Measurements from ENCODE around the gene ZNF554. TPM values are rescaled to one million over a fixed set of nuclear protein-coding genes. Genes with fewer than 3 reads are reported as not detected.

ZNF554 gene
- total RNA-seq, 1 donor from 2014 or later, result 11.0 TPM

- Histone ChIP-seq H3K4me2 (no peak overlapping the region), H3K9ac (no peak overlapping the region), H3K4me3 (no peak overlapping the region), H2AFZ (replicated peaks) (no peak overlapping the region), H3K9me3 (ENCODE audit: low read depth) (no peaks in the 10 kb centered on the region), H3K79me2 (ENCODE audit: low read depth) (no peaks in the 10 kb centered on the region), H3K27ac (no peak overlapping the region), H3K27me3 (no peaks in the 10 kb centered on the region), H3F3A (ENCODE audit: low read depth) (no peaks in the 10 kb centered on the region), H3K4me1 (no peaks in the 10 kb centered on the region), H4K20me1 (ENCODE audit: low read depth) (peaks cover 7% of the 10 kb centered on the region), H3K36me3 (no peaks in the 10 kb centered on the region)
- Mint-ChIP-seq H3K27me3 (ENCODE audit: insufficient read depth, low read depth) (peaks cover 2% of the 10 kb centered on the region), H3K27ac (no peak overlapping the region), H3K4me3 (no peak overlapping the region), H3K9me3 (no peaks in the 10 kb centered on the region), H3K4me1 (no peaks in the 10 kb centered on the region), H3K36me3 (peaks cover 6% of the 10 kb centered on the region)
- no peak for DNase-seq (ENCODE audit: low spot score)
- TF ChIP-seq EZH2phosphoT487 (IDR thresholded peaks at IDR 0.05) (no peak), EZH2 (IDR thresholded peaks at IDR 0.05) (no peak)
- TF ChIP-seq, protein P1, sequence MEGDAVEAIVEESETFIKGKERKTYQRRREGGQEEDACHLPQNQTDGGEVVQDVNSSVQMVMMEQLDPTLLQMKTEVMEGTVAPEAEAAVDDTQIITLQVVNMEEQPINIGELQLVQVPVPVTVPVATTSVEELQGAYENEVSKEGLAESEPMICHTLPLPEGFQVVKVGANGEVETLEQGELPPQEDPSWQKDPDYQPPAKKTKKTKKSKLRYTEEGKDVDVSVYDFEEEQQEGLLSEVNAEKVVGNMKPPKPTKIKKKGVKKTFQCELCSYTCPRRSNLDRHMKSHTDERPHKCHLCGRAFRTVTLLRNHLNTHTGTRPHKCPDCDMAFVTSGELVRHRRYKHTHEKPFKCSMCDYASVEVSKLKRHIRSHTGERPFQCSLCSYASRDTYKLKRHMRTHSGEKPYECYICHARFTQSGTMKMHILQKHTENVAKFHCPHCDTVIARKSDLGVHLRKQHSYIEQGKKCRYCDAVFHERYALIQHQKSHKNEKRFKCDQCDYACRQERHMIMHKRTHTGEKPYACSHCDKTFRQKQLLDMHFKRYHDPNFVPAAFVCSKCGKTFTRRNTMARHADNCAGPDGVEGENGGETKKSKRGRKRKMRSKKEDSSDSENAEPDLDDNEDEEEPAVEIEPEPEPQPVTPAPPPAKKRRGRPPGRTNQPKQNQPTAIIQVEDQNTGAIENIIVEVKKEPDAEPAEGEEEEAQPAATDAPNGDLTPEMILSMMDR (IDR thresholded peaks at IDR 0.05), result no peak
Observed at GRCh38 chr19:2811735-2812413, 7.8 kb upstream of the ZNF554 start.

DNA sequence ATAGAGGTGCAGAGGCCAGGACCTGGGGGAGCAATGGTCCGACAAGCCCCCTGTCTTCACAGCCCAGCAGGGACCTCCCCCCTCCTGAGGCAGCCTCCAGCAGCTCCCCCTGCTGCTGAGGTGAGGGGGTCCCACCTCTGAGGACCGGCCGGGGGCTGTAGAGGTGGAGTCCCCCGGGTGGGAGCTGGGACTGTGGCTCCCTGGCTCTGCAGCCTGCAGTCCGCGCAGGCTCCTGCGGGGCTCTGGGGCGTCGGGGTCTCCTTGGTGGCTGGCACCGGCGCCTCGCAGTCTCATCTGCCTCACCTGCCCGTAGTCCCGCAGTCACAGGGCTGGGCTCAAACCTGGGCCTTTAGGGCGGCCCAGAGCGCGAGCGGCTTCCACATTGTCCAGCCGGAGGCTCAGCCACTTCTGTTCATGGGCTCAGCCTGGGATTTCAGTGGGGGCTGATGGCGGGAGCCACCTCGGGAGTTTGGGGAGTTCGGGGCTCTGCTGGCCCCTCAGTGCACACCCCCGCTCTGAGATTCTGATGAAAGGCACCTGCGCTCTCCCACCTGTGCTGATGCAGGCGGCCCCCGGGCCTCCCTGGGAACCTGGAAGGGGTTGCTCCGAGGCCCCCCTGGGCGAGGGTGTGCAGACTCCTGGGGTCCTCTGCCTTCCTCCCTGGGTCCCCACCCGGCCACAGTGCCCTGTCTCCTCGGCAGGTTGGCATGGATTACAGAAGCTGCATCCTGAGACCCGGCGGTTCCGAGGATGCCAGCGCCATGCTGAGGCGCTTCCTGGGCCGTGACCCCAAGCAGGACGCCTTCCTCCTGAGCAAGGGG, 7.0 kb upstream of the ZNF554 start:
- H3K9me3 ChIP-seq (ENCODE audit: low read depth), result no peaks in the 10 kb centered on the region
- TF ChIP-seq, protein P1 (IDR thresholded peaks at IDR 0.05), result no peak
- TF ChIP-seq EZH2 (IDR thresholded peaks at IDR 0.05) (no peak), EZH2phosphoT487 (IDR thresholded peaks at IDR 0.05) (no peak)
- Mint-ChIP-seq H3K27ac (no peak overlapping the region), H3K27me3 (ENCODE audit: insufficient read depth, low read depth) (peaks cover 5% of the 10 kb centered on the region), H3K9me3 (no peaks in the 10 kb centered on the region), H3K36me3 (peaks cover 6% of the 10 kb centered on the region), H3K4me1 (no peaks in the 10 kb centered on the region), H3K4me3 (no peak overlapping the region)
- no peak overlapping the region for H3K9ac ChIP-seq
- no peak for DNase-seq (ENCODE audit: low spot score)
- H3F3A ChIP-seq (ENCODE audit: low read depth), result no peaks in the 10 kb centered on the region
- no peak overlapping the region for H3K27ac ChIP-seq
- H3K36me3 ChIP-seq, result no peaks in the 10 kb centered on the region
- H3K27me3 ChIP-seq, result no peaks in the 10 kb centered on the region
- no peak overlapping the region for H2AFZ ChIP-seq (replicated peaks)
- H3K4me3 ChIP-seq, result no peak overlapping the region
- H3K4me1 ChIP-seq, result no peaks in the 10 kb centered on the region
- H3K4me2 ChIP-seq, result no peak overlapping the region
- peaks cover 7% of the 10 kb centered on the region for H4K20me1 ChIP-seq (ENCODE audit: low read depth)
- no peaks in the 10 kb centered on the region for H3K79me2 ChIP-seq (ENCODE audit: low read depth)

DNA sequence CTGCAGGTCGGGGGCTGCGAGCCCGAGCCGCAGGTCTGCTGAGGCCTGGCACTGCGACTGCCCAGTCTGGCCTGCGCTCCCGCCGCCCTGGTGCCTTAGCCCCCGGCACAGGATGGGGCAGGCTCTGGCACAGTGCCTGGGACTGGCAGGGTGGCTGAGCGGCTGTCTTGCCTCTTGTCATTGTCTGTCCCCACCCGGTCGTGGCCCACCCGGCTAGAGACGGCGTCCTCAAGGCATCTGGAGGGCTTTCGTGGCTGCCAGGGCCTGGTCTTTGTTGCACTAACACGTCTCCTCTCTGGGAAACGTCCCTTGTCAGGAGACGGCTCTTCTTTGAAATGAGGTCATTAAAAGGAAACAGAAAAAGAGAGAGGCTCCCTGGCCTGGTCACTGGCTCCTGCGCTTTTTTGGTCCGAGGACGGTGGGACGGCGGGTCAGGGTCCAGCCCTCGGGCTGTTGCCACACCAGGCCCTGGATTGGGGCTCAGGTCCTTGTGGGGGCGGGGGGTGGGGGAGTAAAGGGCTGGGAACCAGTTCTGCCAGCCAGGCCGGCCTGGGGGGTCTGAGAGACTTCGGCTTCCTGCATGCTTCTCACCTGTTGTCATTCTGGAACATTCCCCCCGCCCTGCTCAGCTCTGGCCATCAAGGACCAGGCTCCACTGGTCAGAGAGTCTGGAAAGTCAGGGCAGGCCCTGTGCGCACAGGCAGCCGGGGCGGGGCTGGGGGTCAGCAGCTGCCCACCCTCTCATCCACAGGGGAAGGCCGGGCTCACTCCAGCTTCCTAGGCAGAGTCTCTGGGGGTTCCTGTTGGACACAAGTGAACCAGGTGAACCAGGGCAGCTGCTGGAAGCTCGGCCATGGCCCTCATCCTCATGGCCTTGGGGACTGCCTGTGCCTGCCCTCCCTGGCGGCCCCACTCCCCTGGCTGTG, 6.2 kb upstream of the ZNF554 start:
- no peaks in the 10 kb centered on the region for H3K4me1 Mint-ChIP-seq

More for the DNA sequence above, 6.2 kb upstream of the ZNF554 start:
- H3K36me3 ChIP-seq, result no peaks in the 10 kb centered on the region
- H3K4me3 ChIP-seq, result no peak overlapping the region
- DNase-seq (ENCODE audit: low spot score), result no peak
- peaks cover 6% of the 10 kb centered on the region for H3K36me3 Mint-ChIP-seq
- H3K27me3 Mint-ChIP-seq (ENCODE audit: insufficient read depth, low read depth), result peaks cover 5% of the 10 kb centered on the region
- no peaks in the 10 kb centered on the region for H3F3A ChIP-seq (ENCODE audit: low read depth)
- H3K9me3 Mint-ChIP-seq, result no peaks in the 10 kb centered on the region
- no peak overlapping the region for H3K27ac ChIP-seq
- H3K27me3 ChIP-seq, result no peaks in the 10 kb centered on the region
- no peaks in the 10 kb centered on the region for H3K9me3 ChIP-seq (ENCODE audit: low read depth)
- TF ChIP-seq EZH2phosphoT487 (IDR thresholded peaks at IDR 0.05) (no peak), EZH2 (IDR thresholded peaks at IDR 0.05) (no peak)
- TF ChIP-seq, protein P1 (IDR thresholded peaks at IDR 0.05), result no peak
- no peaks in the 10 kb centered on the region for H3K79me2 ChIP-seq (ENCODE audit: low read depth)
- no peak overlapping the region for H3K9ac ChIP-seq
- H3K4me2 ChIP-seq, result no peak overlapping the region
- H3K27ac Mint-ChIP-seq, result no peak overlapping the region
- H3K4me1 ChIP-seq, result no peaks in the 10 kb centered on the region
- no peak overlapping the region for H2AFZ ChIP-seq (replicated peaks)
- H3K4me3 Mint-ChIP-seq, result no peak overlapping the region
- H4K20me1 ChIP-seq (ENCODE audit: low read depth), result peaks cover 7% of the 10 kb centered on the region

Data from neural progenitor cell (in vitro differentiated cells).